Activated CD8-positive, alpha-beta memory T cell treated with anti-CD3 and anti-CD28 coated beads, Interleukin-2, amount 50 U/mL, for 1 hour (primary cell): Measurements from ENCODE around the gene CDH23.

Experiments used
- DNase-seq: peaks from one replicate; pipeline ENCODE4 v3.0.0-alpha.2; 2020; ENCODE audit errors: extremely low read depth

CDH23 gene

GRCh38 chr10:71423250-71423649 lies 26.5 kb downstream of the CDH23 start:
- no peak for DNase-seq

GRCh38 chr10:71423901-71424300 lies 27.2 kb downstream of the CDH23 start:
- DNase-seq: no peak

GRCh38 chr10:71424496-71425194 lies 27.9 kb downstream of the CDH23 start:
- DNase-seq: no peak

- no peak for DNase-seq
Measured at GRCh38 chr10:71426058-71426605, 29.4 kb downstream of the CDH23 start.

- no peak for DNase-seq
Measured at GRCh38 chr10:71427246-71427645, 30.5 kb downstream of the CDH23 start.

GRCh38 chr10:71429304-71429703 lies 32.6 kb downstream of the CDH23 start:
- DNase-seq: no peak

GRCh38 chr10:71429929-71430328 lies 33.2 kb downstream of the CDH23 start:
- DNase-seq: no peak

- DNase-seq: no peak
Measured at GRCh38 chr10:71431239-71432100, 34.8 kb downstream of the CDH23 start.

GRCh38 chr10:71432101-71432905 lies 35.6 kb downstream of the CDH23 start:
- DNase-seq: no peak

GRCh38 chr10:71432956-71433767 lies 36.4 kb downstream of the CDH23 start:
- DNase-seq: no peak

GRCh38 chr10:71433768-71434744 lies 37.3 kb downstream of the CDH23 start:
- DNase-seq: no peak

GRCh38 chr10:71434760-71435394 lies 38.2 kb downstream of the CDH23 start:
- DNase-seq: no peak

- DNase-seq: no peak
Measured at GRCh38 chr10:71435571-71436267, 39.0 kb downstream of the CDH23 start.

GRCh38 chr10:71436268-71437125 lies 39.8 kb downstream of the CDH23 start:
- no peak for DNase-seq

GRCh38 chr10:71437537-71438092 lies 40.9 kb downstream of the CDH23 start:
- DNase-seq: no peak

GRCh38 chr10:71438761-71439160 lies 42.0 kb downstream of the CDH23 start:
- DNase-seq: no peak

GRCh38 chr10:71439670-71440425 lies 43.1 kb downstream of the CDH23 start:
- DNase-seq: no peak
